Stimulated activated CD4-positive, alpha-beta T cell treated with anti-CD3 and anti-CD28 coated beads, TNF-alpha, amount 100 ng/mL, for 24 hours (primary cell): ENCODE measurements around the gene LYPD6B.

Source experiments
- DNase-seq, 3 experiments: peaks; one replicate each; pipeline ENCODE4 v3.0.0-alpha.2; 2020; ENCODE audit warnings: low read depth in 3 of 3

The LYPD6B gene

DNA sequence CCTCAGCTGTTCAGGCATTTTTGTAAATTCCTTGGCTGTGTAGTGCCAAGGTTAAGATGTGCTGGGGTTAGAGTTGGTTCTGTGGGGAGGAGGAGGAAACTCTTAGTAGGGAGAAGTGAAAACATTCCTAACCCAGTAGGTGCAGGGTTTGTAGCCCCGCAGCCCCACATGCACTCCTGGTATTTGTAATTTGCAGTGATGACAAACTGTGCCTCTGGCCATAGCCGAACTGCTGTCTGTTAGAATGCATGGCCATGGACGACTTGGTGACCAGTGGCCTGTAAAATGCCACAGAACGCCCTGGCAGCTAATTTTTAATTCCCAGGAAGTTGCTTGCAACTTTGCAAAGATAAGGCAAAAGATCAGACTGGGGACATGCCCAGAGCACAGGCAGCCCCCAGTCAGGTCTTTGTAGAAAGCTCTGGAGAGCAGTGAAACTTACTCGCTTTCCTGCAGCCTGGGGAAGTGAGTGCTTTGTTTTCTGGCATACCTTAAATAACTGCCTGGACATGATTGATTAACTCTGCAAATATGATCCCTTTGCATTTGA lies 38.4 kb downstream of the LYPD6B start:
- DNase-seq, result no peak

GRCh38 chr2:149077861-149078260 lies 39.4 kb downstream of the LYPD6B start:
- no peak for DNase-seq

- DNase-seq, result no peak
Observed at GRCh38 chr2:149080099-149080498, 41.6 kb downstream of the LYPD6B start.

- no peak for DNase-seq
Observed at GRCh38 chr2:149080971-149081370, 42.5 kb downstream of the LYPD6B start.

- no peak for DNase-seq
Observed at GRCh38 chr2:149082079-149082478, 43.6 kb downstream of the LYPD6B start.

DNA sequence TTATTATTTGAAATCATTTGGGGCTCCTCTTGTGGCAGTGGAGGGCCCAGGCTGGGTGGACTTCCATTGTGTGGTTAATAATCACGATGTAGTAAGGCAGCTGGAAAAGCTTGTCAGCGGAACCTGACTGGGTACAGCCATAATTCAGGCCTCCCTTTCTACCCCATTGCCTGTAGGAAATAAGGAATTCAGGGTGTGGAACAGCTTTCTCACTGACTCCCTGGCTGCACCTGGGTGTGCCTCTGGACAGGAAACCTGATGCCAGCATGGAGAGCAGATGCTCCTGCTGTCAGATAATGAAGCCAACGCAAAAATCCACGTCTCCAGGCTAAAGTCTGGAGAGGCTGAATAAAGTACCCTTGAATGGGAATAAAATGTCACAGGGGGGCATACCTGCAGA lies 44.2 kb downstream of the LYPD6B start:
- no peak for DNase-seq

DNA sequence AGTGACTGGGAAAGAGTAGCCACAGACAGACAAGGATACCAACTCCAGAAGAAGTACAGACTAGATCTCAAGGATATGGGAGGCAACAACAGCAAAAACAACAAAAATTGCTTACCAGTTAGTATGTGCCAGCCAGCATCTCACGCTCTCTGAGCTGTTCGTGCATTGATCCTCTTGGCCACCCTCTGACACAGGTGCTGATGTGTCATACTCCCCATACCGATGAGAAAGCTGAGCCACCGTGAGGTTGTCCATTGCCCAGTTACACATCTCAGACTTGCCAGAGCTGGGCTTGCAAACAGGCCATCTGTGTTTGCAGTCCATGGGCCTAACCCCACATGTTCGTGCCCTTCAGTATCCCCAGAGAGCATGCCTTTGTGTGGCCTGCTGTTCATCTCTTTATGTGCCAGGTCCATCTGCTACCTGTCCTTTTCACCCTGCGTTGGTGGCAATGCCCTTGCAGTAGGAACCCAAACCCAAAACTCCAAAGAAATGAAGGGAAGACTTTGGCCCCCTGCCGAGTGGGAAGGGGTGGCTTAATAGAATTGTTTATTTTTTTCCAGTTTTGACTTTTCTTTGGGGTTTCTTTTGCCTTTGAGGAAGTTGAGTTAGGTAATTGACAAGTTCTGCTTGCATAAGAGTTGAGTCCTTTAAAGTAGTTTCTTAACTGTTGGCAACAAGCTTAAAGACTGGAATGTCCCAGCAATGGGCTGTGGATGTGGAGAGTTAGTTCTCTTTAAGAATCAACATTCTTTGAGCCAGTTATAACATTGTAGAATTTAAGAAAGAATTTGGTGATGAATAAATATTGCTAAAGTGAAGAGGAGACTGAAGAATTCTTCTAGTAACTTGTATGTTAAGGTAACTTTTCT lies 46.7 kb downstream of the LYPD6B start:
- no peak for DNase-seq

- DNase-seq, result no peak
Observed at GRCh38 chr2:149087751-149088150, 49.3 kb downstream of the LYPD6B start.

GRCh38 chr2:149089068-149089467 lies 50.6 kb downstream of the LYPD6B start:
- no peak for DNase-seq

GRCh38 chr2:149090706-149091105 lies 52.2 kb downstream of the LYPD6B start:
- no peak for DNase-seq

GRCh38 chr2:149093579-149093978 lies 55.1 kb downstream of the LYPD6B start:
- no peak for DNase-seq

- DNase-seq, result no peak
Observed at GRCh38 chr2:149094217-149095015, 55.9 kb downstream of the LYPD6B start.

- no peak for DNase-seq
Observed at GRCh38 chr2:149098701-149099100, 60.2 kb downstream of the LYPD6B start.

DNA sequence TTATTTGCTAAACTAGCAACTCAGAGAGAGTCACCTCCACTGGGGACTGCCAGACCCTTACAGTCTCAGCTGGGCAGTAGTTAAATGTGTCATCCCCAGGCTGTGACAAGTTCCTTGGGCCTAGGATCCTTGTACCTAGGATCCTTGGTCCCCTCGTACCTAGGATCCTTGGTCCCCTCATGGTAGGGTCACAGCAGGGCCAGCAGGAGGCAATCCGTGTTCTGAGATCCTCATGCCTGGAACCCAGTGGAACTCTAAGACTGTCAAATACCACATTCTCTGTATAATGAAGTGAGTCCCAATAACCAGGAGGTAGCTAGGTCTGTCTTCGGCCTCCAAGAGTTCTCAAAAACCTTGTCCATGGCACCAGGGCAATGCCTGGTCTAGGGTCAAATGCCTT lies 60.8 kb downstream of the LYPD6B start:
- no peak for DNase-seq

DNA sequence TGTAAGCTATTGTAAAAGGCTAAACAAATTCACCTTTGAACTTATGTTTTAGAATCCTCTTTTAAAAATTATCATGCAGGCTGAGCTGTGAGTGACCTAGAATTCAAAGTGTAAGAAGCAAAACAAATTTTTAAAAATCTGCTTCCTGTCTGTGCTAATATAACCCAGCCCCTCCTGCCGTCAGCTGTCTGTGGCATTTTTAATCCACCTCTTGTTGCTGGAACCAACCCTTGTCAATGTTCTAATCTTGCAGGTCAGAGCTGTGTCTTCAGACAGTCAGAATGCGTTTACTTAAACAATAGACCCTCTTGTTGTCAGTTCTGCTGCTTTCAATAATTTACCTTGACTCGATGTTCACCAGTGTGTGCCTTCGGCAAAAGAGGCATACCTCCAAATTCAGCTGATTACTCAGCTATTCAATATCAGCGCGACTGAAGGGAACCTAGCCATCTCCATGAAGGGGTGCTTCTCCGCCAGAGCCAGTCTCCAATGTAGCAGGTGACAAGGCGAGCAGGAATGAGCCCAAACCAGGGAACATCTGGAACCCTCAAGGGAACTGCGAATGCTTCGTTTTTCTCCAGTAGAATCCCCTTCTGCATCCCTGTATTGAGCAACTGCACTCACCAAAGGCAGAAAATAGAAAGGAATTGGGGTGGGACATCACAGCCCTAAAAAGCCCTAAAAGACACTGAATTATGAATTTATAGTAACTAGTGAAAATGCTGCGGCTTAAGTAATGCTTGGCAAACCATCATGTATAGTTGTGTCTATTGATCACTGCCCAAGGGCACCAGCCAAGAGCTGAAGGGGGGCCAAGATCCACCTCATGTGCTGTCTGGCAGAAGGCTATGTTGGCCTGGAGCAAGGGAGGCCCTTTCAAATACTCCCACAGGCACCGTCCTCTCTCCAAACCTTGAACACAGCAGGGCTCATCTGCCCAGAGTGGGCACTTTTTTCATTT lies 62.5 kb downstream of the LYPD6B start:
- DNase-seq, result no peak

GRCh38 chr2:149101818-149102217 lies 63.3 kb downstream of the LYPD6B start:
- DNase-seq, result no peak

DNA sequence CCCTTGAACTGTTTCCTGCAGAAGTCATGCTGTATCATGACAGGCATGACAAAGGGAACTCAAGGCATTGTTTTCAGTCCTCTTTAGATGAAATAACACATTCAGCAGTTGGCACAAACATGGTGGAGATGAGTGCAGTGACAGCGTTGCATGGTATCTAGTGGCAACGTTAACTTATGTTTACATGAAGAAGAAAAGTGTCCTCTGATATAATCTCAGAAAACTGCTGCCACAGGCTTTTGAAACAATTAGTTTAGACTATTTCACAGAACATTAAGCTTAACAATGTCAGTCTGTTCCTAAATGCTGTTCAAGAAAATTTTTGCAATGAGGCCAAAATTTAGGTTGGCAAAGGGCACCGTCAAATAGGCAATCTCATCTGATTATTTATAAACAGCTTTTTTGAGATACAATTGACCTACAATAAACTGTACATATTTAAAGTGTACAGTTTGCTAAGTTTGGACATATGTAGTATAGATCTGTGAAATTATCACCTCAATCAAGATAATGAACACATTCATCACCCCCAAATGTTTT lies 64.7 kb downstream of the LYPD6B start:
- no peak for DNase-seq

DNA sequence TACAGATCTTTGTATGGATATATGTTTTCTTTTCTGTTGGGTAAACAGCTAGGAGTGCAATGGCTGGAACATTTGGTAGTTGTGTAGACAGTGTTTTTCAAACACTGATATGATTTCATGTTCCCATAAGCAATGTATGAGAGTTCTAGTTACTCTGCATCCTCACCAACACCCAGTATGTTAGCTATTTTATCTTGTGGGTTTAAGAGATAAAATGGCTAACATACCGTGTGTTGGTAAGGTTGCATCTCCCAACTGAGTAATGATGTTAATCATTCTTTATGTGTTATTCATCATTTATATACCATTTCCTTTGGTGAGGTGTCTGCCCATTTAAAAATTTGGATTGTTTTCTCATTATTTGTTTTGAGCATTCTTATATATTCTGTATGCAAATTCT lies 65.7 kb downstream of the LYPD6B start:
- no peak for DNase-seq

GRCh38 chr2:149112068-149112467 lies 73.6 kb downstream of the LYPD6B start:
- no peak for DNase-seq

- no peak for DNase-seq
Observed at GRCh38 chr2:149112713-149113112, 74.2 kb downstream of the LYPD6B start.

DNA sequence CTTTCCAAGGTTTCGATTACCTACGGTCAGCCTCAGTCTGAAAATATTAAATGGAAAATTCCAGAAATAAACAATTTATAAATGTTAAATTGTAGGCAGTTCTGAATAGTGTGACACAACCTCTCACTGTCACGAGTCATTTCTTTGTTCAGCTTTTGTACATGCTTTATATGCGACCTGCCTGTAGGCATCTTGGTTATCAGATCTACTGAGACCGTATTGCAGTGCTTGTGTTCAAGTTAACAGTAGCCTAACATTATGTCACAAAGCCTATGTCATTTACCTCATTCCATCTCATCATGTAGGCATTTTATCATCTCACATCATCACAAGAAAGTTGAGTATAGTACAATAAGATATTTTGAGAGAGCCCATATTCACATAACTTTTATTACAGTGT lies 77.3 kb downstream of the LYPD6B start:
- DNase-seq, result no peak
